H1 (cell line): ENCODE measurements around the gene FAT1. TPM values are rescaled to one million over a fixed set of nuclear protein-coding genes. Genes with fewer than 3 reads are reported as not detected.

ENCODE experiments used
- CTCF ChIA-PET: fragments of 300-600 bp; sonication (Branson Sonifier 250); formaldehyde crosslinking; loops from one replicate; lab custom pipeline; 2021; ENCODE audit not compliant: partially characterized antibody; lab: Charles Lee
- POLR2A ChIA-PET: fragments of 300-600 bp; sonication (Branson Sonifier 250); formaldehyde crosslinking; loops from one replicate; lab custom pipeline; 2021; ENCODE audit warnings: inconsistent platforms; ENCODE audit not compliant: partially characterized antibody; lab: Charles Lee
- DNase-seq, 2 experiments: peaks; one replicate each; pipeline versions ENCODE4 v3.0.0 to v3.0.0-alpha.2; 2010 to 2022; ENCODE audit warnings: low spot score in 2 of 2, low read depth in 1 of 2, mixed read lengths in 1 of 2
- FAIRE-seq: peaks from 2 replicates; lab custom pipeline; 2011; peaks lifted over from hg19 to GRCh38; lab: Jason Lieb, UNC
- H2AFZ ChIP-seq: 2 replicates; pipeline ENCODE4 v1.8.1; 2012; ENCODE audit warnings: low read length, inconsistent platforms
- H2AK5ac ChIP-seq: 2 replicates; pipeline ENCODE4 v1.6.1; 2013; ENCODE audit warnings: low read depth, low read length
- H2BK120ac ChIP-seq: replicated peaks from 2 replicates; pipeline ENCODE3; 2013; ENCODE audit warnings: low read depth, low read length, inconsistent platforms
- H2BK12ac ChIP-seq: 2 replicates; pipeline ENCODE4 v1.6.1; 2013; ENCODE audit warnings: low read depth, low read length
- H2BK15ac ChIP-seq: 2 replicates; pipeline ENCODE4 v1.6.1; 2013; ENCODE audit warnings: low read length
- H2BK20ac ChIP-seq: 2 replicates; pipeline ENCODE4 v1.6.1; 2013; ENCODE audit warnings: low read length
- H2BK5ac ChIP-seq: 2 replicates; pipeline ENCODE4 v1.6.1; 2013; ENCODE audit warnings: low read depth, low read length
- H3K14ac ChIP-seq: 2 replicates; pipeline ENCODE4 v1.6.1; 2013; ENCODE audit warnings: inconsistent platforms; ENCODE audit not compliant: insufficient read length
- H3K18ac ChIP-seq: 2 replicates; pipeline ENCODE4 v1.6.1; 2013; ENCODE audit warnings: low read length; ENCODE audit errors: extremely low read depth
- H3K23ac ChIP-seq: 2 replicates; pipeline ENCODE4 v1.6.1; 2013; ENCODE audit warnings: inconsistent platforms; ENCODE audit not compliant: insufficient read length
- H3K23me2 ChIP-seq: 2 replicates; pipeline ENCODE4 v1.6.1; 2013; ENCODE audit warnings: low read depth, low read length
- H3K27ac ChIP-seq: 2 replicates; pipeline ENCODE4 v1.6.1; 2011; ENCODE audit warnings: low read depth, low read length, inconsistent platforms
- H3K27me3 ChIP-seq, 4 experiments: replicated peaks in 1 of 4; 1 replicate in 1 of 4; 2 replicates in 3 of 4; pipeline versions ENCODE4 v1.6.1 to v1.8.1; 2011 to 2013; ENCODE audit warnings: low read length in 3 of 4, mild to moderate bottlenecking in 3 of 4, inconsistent platforms in 2 of 4, mixed read lengths in 2 of 4, moderate library complexity in 1 of 4; ENCODE audit not compliant: control insufficient read depth in 3 of 4, insufficient read depth in 3 of 4; ENCODE audit errors: extremely low read depth in 1 of 4
- H3K36me3 ChIP-seq, 4 experiments: 2 replicates each; pipeline versions ENCODE4 v1.6.1 to v1.8.1; 2011 to 2013; ENCODE audit warnings: mild to moderate bottlenecking in 4 of 4, low read length in 3 of 4, moderate library complexity in 2 of 4, control low read depth in 1 of 4, inconsistent platforms in 1 of 4; ENCODE audit not compliant: insufficient read depth in 4 of 4, control insufficient read depth in 2 of 4
- H3K4ac ChIP-seq: replicated peaks from 2 replicates; pipeline ENCODE3; 2013; ENCODE audit warnings: low read length, low read depth, mixed read lengths, inconsistent platforms; ENCODE audit not compliant: insufficient read length
- H3K4me1 ChIP-seq, 4 experiments: replicated peaks in 1 of 4; 1 replicate in 1 of 4; 2 replicates in 3 of 4; pipeline versions ENCODE4 v1.6.1 to v1.8.1; 2011 to 2013; ENCODE audit warnings: low read length in 3 of 4, inconsistent platforms in 2 of 4, mixed read lengths in 1 of 4; ENCODE audit not compliant: insufficient read depth in 4 of 4, control insufficient read depth in 3 of 4
- H3K4me2 ChIP-seq, 2 experiments: 2 replicates each; pipeline versions ENCODE4 v1.6.1 to v1.8.1; 2011 to 2013; ENCODE audit warnings: low read depth in 2 of 2, low read length in 2 of 2, control low read depth in 1 of 2, inconsistent platforms in 1 of 2, mild to moderate bottlenecking in 1 of 2; ENCODE audit not compliant: insufficient read depth in 1 of 2
- H3K4me3 ChIP-seq, 4 experiments: fragments of 200-600, 300-600 bp in 1 of 4; sonication (generic), shearing (Covaris generic), sonication (Bioruptor Twin) in 1 of 4; 2 replicates each; pipeline versions ENCODE4 v1.5.1 to v1.8.1; 2011 to 2016; ENCODE audit warnings: low read length in 4 of 4, low read depth in 3 of 4, control low read depth in 2 of 4, inconsistent platforms in 2 of 4, mild to moderate bottlenecking in 2 of 4, mixed read lengths in 1 of 4, moderate library complexity in 1 of 4; ENCODE audit not compliant: insufficient read depth in 2 of 4; ENCODE audit errors: extremely low read depth in 1 of 4
- H3K56ac ChIP-seq: replicated peaks from 2 replicates; pipeline ENCODE3; 2013; ENCODE audit warnings: low read depth, mild to moderate bottlenecking, mixed read lengths, low read length, inconsistent platforms; ENCODE audit not compliant: insufficient read length
- H3K79me1 ChIP-seq: 2 replicates; pipeline ENCODE4 v1.6.1; 2013; ENCODE audit warnings: low read depth, low read length, control low read depth
- H3K79me2 ChIP-seq, 2 experiments: 2 replicates each; pipeline versions ENCODE4 v1.6.1 to v1.8.1; 2012 to 2013; ENCODE audit warnings: low read length in 2 of 2, mild to moderate bottlenecking in 2 of 2, inconsistent platforms in 1 of 2; ENCODE audit not compliant: insufficient read depth in 2 of 2, control insufficient read depth in 1 of 2
- H3K9ac ChIP-seq, 4 experiments: replicated peaks in 1 of 4; 1 replicate in 1 of 4; 2 replicates in 3 of 4; pipeline versions ENCODE4 v1.6.1 to v1.8.1; 2011 to 2013; ENCODE audit warnings: low read depth in 3 of 4, low read length in 3 of 4, control low read depth in 2 of 4, mild to moderate bottlenecking in 2 of 4, moderate library complexity in 2 of 4, inconsistent platforms in 1 of 4; ENCODE audit errors: extremely low read depth in 1 of 4
- H3K9me3 ChIP-seq, 2 experiments: 2 replicates each; pipeline versions ENCODE4 v1.6.1 to v1.8.1; 2012 to 2013; ENCODE audit warnings: mild to moderate bottlenecking in 2 of 2, moderate library complexity in 2 of 2, control low read depth in 1 of 2, inconsistent platforms in 1 of 2, low read depth in 1 of 2, low read length in 1 of 2, mixed read lengths in 1 of 2; ENCODE audit not compliant: insufficient read depth in 2 of 2
- H4K20me1 ChIP-seq, 2 experiments: replicated peaks in 1 of 2; 2 replicates each; pipeline versions ENCODE3 to v1.8.1; 2011 to 2013; ENCODE audit warnings: inconsistent platforms in 2 of 2, low read length in 2 of 2, mild to moderate bottlenecking in 1 of 2; ENCODE audit not compliant: insufficient read depth in 2 of 2, control insufficient read depth in 1 of 2
- H4K5ac ChIP-seq: 2 replicates; pipeline ENCODE4 v1.6.1; 2013; ENCODE audit warnings: low read length, low read depth, mixed read lengths, inconsistent platforms; ENCODE audit not compliant: insufficient read length
- H4K8ac ChIP-seq: 2 replicates; pipeline ENCODE4 v1.8.0; 2013; ENCODE audit warnings: mild to moderate bottlenecking, moderate library complexity, low read length, inconsistent platforms; ENCODE audit not compliant: insufficient read depth; ENCODE audit errors: extremely low read depth
- H4K91ac ChIP-seq: replicated peaks from 2 replicates; pipeline ENCODE3; 2013; ENCODE audit warnings: low read length, mixed read lengths, inconsistent platforms; ENCODE audit not compliant: insufficient read length
- ATF3 ChIP-seq: IDR thresholded peaks from 2 replicates; pipeline ENCODE4 v1.6.1; 2011; ENCODE audit warnings: low read depth, mild to moderate bottlenecking, low read length; ENCODE audit not compliant: insufficient read depth
- CREB1 ChIP-seq: IDR thresholded peaks from 2 replicates; pipeline ENCODE4 v1.6.1; 2012; ENCODE audit warnings: inconsistent platforms
- JUND ChIP-seq: IDR thresholded peaks from 2 replicates; pipeline ENCODE4 v1.6.1; 2011; ENCODE audit warnings: mild to moderate bottlenecking, improper control_type of control experiment, low read length
- POLR2AphosphoS5 ChIP-seq: IDR thresholded peaks from 2 replicates; pipeline ENCODE4 v1.6.1; 2011; ENCODE audit warnings: low read depth, low read length
- SIN3A ChIP-seq, 2 experiments: IDR thresholded peaks in 1 of 2; conservative IDR thresholded peaks in 1 of 2; 2 replicates each; pipeline ENCODE4 v1.6.1; 2011 to 2012; ENCODE audit warnings: low read length in 2 of 2, improper control_type of control experiment in 1 of 2, low read depth in 1 of 2, mild to moderate bottlenecking in 1 of 2
- SIRT6 ChIP-seq: IDR thresholded peaks from one replicate; pipeline ENCODE4 v1.7.1; 2012; ENCODE audit warnings: low read length, inconsistent platforms
- SRF ChIP-seq: IDR thresholded peaks from 2 replicates; pipeline ENCODE4 v1.6.1; 2011; ENCODE audit warnings: mild to moderate bottlenecking, low read depth, low read length, moderate library complexity
- SUZ12 ChIP-seq: fragments of 200-600 bp; sonication (generic); IDR thresholded peaks from 2 replicates; pipeline ENCODE4 v1.6.1; 2012; ENCODE audit warnings: mild to moderate bottlenecking, inconsistent platforms, low read length, moderate library complexity, mixed read lengths
- TAF7 ChIP-seq: optimal IDR thresholded peaks from 2 replicates; pipeline ENCODE3; 2011; ENCODE audit warnings: low read depth, mild to moderate bottlenecking, inconsistent platforms, low read length, moderate library complexity, borderline replicate concordance
- WGBS, 2 experiments: shearing (Covaris generic) in 1 of 2; methylation state at CpG; one replicate each; pipeline versions ENCODE4 v1.1.6 to v1.1.7; 2013 to 2015; ENCODE audit warnings: low lambda C conversion rate in 2 of 2, mixed read lengths in 2 of 2, inconsistent platforms in 1 of 2, low coverage in 1 of 2, missing lambda C conversion rate in 1 of 2; ENCODE audit not compliant: insufficient replicate concordance in 2 of 2, insufficient coverage in 1 of 2, insufficient read length in 1 of 2; ENCODE audit errors: extremely low coverage in 1 of 2, missing lambda C conversion rate in 1 of 2; 5-methylcytosine and 5-hydroxymethylcytosine counted together
- polyA plus RNA-seq, 7 experiments: library from polyadenylated mRNA; depleted of rRNA in 3 of 7; stranded (reverse) in 5 of 7; unstranded in 2 of 7; fragments of >200 nt in 5 of 7; fragments of 200-250 nt in 2 of 7; gene quantifications; 1 replicate in 5 of 7; 2 replicates in 1 of 7; 4 replicates in 1 of 7; pipeline versions ENCODE4 v1.2.1 to v1.2.3, GENCODE V29; 2011 to 2013; ENCODE audit warnings: missing spikeins in 2 of 7, mixed read lengths in 2 of 7
- total RNA-seq: library from RNA; stranded (reverse); fragmentation: NEBNext Ultra II Directional; extraction: Animal tissue kit (Norgen Biotek cat#: 25700); gene quantifications from 2 replicates; pipeline ENCODE4 v1.2.1, GENCODE V29; 2021
- TF ChIP-seq, protein P1 (sequence below), 3 experiments: IDR thresholded peaks; 1 replicate in 2 of 3; 2 replicates in 1 of 3; pipeline versions ENCODE4 v1.5.1 to v1.6.1; 2011; ENCODE audit warnings: low read length in 3 of 3, mild to moderate bottlenecking in 3 of 3, inconsistent platforms in 2 of 3, low read depth in 1 of 3, moderate library complexity in 1 of 3; ENCODE audit not compliant: insufficient read depth in 1 of 3; ENCODE audit errors: control extremely low read depth in 1 of 3

The FAT1 gene
- total and polyA plus RNA-seq, 2 of the 8 experiments (the other 6 are each of a cell fraction or from before 2014, with no cell fraction given): 94.4 to 137 TPM

- H4K91ac ChIP-seq: no peak overlapping the region
- no peak overlapping the region for H3K56ac ChIP-seq
- no peak overlapping the region for H3K27ac ChIP-seq
- H3K9me3 ChIP-seq: no peaks in the 10 kb centered on the region
- H2BK120ac ChIP-seq: no peak overlapping the region
- H3K4me2 ChIP-seq: peak overlapping the region; percentile 27 to 64; a peak in 2 of 4 replicates
- no peak overlapping the region for H3K23ac ChIP-seq
- H2BK15ac ChIP-seq: no peak overlapping the region
- H4K5ac ChIP-seq: no peak overlapping the region
- H2BK5ac ChIP-seq: no peak overlapping the region
- DNase-seq (no peak), FAIRE-seq (no peak)
- H2AFZ ChIP-seq: no peak overlapping the region
- H3K4me3 ChIP-seq: 0 out of 8 replicates have a peak overlapping the region, but pooled peaks of 1 of the 4 experiments have one; percentile 1
- no peak overlapping the region for H2AK5ac ChIP-seq
- peaks cover 2 to 48% (median 33%) of the 10 kb centered on the region in 4 experiments for H3K4me1 ChIP-seq
- H3K23me2 ChIP-seq: no peaks in the 10 kb centered on the region
- H3K27me3 ChIP-seq: no peaks in the 10 kb centered on the region
- no peak overlapping the region for H3K9ac ChIP-seq
- H4K20me1 ChIP-seq: no peaks in the 10 kb centered on the region
- H2BK12ac ChIP-seq: no peak overlapping the region
- H4K8ac ChIP-seq: no peak overlapping the region
- no peak overlapping the region for H3K4ac ChIP-seq
- H3K14ac ChIP-seq: no peak overlapping the region
- peaks cover 3 to 82% of the 10 kb centered on the region in 2 experiments; a peak in 3 of 4 replicates for H3K79me2 ChIP-seq
- H3K18ac ChIP-seq: peak overlapping the region; percentile 10; the same call in 1 of the 2 replicates
- CTCF ChIA-PET: interaction anchor here (0.6 to 1.3 kb wide), 3 partner anchors 9 to 847 kb away, joined by 4 to 5 read pairs (median 4); no protein-coding TSS in a partner anchor
- WGBS, 2 experiments: 55% methylated on average over 2 of the region's 2 CpGs; no CpG with 5 or more reads in 1 of the 2 experiments
- peaks cover 0 to 10% (median 0%) of the 10 kb centered on the region in 4 experiments; a peak in 1 of 8 replicates for H3K36me3 ChIP-seq
- H2BK20ac ChIP-seq: no peak overlapping the region
- POLR2A ChIA-PET: interaction anchor here (0.7 to 1.1 kb wide), 3 partner anchors 30 to 41 kb away, joined by 3 to 7 read pairs (median 4); partner anchors contain the start of gene FAT1
- peaks cover 7% of the 10 kb centered on the region; the same call in 1 of the 2 replicates for H3K79me1 ChIP-seq
- no peak for TF ChIP-seq ATF3
- no peak for TF ChIP-seq JUND
- TF ChIP-seq CREB1: no peak
- TF ChIP-seq SUZ12: no peak
- no peak for TF ChIP-seq SIN3A (conservative IDR thresholded peaks at IDR 0.05 in 1 of 2, IDR thresholded peaks at IDR 0.05 in 1 of 2; ENCODE audit: low read depth in 1 of 2, low read length in 2 of 2)
- no peak for TF ChIP-seq SRF
- no peak for TF ChIP-seq POLR2AphosphoS5
- TF ChIP-seq TAF7: no peak
- TF ChIP-seq, protein P1, sequence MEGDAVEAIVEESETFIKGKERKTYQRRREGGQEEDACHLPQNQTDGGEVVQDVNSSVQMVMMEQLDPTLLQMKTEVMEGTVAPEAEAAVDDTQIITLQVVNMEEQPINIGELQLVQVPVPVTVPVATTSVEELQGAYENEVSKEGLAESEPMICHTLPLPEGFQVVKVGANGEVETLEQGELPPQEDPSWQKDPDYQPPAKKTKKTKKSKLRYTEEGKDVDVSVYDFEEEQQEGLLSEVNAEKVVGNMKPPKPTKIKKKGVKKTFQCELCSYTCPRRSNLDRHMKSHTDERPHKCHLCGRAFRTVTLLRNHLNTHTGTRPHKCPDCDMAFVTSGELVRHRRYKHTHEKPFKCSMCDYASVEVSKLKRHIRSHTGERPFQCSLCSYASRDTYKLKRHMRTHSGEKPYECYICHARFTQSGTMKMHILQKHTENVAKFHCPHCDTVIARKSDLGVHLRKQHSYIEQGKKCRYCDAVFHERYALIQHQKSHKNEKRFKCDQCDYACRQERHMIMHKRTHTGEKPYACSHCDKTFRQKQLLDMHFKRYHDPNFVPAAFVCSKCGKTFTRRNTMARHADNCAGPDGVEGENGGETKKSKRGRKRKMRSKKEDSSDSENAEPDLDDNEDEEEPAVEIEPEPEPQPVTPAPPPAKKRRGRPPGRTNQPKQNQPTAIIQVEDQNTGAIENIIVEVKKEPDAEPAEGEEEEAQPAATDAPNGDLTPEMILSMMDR (IDR thresholded peaks at IDR 0.05; ENCODE audit: control extremely low read depth in 1 of 3, insufficient read depth in 1 of 3, low read depth in 1 of 3, low read length in 3 of 3): no peak
- no peak for TF ChIP-seq SIRT6
Measured at GRCh38 chr4:186685767-186686183, 37.9 kb downstream of the FAT1 start.
